Tibial nerve (tissue), 4 donors: ENCODE measurements around the gene SON.

ENCODE experiments used
- EP300 ChIP-seq, 2 donors: sonication (generic); formaldehyde crosslinking; IDR thresholded peaks; one replicate each; pipeline ENCODE4 v1.6.1; 2017; ENCODE audit warnings: antibody characterized with exemption in 2 of 2, mild to moderate bottlenecking in 1 of 2
- POLR2A ChIP-seq, 2 donors: fragments of 450-650 bp; IDR thresholded peaks; one replicate each; pipeline ENCODE4 v1.6.1; 2017; ENCODE audit warnings: antibody characterized with exemption in 2 of 2, mild to moderate bottlenecking in 2 of 2, moderate library complexity in 2 of 2
- TF ChIP-seq, protein P1 (sequence below), 5 experiments: fragments of 200-600 bp in 3 of 5; fragments of 450-650 bp in 2 of 5; sonication (generic) in 3 of 5; IDR thresholded peaks; one replicate each; pipeline ENCODE4 v1.5.1; 2016 to 2019; ENCODE audit warnings: antibody characterized with exemption in 5 of 5, mild to moderate bottlenecking in 3 of 5, moderate library complexity in 2 of 5

DNA sequence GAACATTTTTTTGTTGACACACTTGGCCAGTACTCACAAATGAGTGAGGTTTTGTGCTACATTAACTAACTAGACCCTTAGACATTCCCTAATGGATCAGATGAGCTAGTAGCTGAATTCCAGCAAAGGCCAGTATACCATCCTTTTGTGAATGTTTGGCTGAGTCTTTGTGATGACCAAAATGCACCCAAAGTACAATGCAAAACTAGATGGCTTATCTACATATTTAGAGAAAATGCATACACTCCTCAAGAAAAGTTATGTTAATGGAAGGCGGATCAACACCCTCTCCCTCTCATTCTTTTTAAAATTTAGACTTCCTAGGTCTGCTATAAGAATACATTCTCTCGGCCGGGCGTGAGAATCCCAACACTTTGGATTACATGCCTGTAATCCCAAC lies 31.2 kb upstream of the SON start:
- TF ChIP-seq, protein P1, sequence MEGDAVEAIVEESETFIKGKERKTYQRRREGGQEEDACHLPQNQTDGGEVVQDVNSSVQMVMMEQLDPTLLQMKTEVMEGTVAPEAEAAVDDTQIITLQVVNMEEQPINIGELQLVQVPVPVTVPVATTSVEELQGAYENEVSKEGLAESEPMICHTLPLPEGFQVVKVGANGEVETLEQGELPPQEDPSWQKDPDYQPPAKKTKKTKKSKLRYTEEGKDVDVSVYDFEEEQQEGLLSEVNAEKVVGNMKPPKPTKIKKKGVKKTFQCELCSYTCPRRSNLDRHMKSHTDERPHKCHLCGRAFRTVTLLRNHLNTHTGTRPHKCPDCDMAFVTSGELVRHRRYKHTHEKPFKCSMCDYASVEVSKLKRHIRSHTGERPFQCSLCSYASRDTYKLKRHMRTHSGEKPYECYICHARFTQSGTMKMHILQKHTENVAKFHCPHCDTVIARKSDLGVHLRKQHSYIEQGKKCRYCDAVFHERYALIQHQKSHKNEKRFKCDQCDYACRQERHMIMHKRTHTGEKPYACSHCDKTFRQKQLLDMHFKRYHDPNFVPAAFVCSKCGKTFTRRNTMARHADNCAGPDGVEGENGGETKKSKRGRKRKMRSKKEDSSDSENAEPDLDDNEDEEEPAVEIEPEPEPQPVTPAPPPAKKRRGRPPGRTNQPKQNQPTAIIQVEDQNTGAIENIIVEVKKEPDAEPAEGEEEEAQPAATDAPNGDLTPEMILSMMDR (IDR thresholded peaks at IDR 0.05): no peak
- no peak for TF ChIP-seq EP300 (IDR thresholded peaks at IDR 0.05)
- no peak for TF ChIP-seq POLR2A (IDR thresholded peaks at IDR 0.05)
